Activated effector memory CD4-positive, alpha-beta T cell treated with anti-CD3 and anti-CD28 coated beads, Interleukin-2, amount 50 U/mL, for 16 hours (primary cell): ENCODE results near the gene ZBBX.

Experiments
- DNase-seq: peaks from one replicate; pipeline ENCODE4 v3.0.0-alpha.2; 2020

The ZBBX gene

DNA sequence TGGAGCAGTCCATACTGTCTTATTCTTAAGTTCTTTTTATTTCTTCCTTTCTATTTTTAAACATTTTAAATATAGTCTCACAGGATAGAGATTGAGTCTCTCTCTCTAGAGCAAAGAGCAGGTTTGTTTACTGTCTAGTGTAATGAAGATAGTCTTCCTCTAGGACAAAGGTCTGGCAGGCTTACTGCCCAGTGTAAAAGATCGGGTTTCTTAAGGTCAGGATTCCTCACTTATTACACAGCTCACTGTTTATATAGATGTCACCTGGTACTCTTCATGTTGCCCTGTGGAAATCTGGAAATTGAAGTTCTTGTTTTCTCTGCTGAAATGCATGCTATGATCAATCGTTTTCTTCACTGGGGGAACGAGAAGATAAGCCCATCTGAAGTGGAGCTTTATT is 76.0 kb downstream of the ZBBX start:
- DNase-seq = no peak

DNA sequence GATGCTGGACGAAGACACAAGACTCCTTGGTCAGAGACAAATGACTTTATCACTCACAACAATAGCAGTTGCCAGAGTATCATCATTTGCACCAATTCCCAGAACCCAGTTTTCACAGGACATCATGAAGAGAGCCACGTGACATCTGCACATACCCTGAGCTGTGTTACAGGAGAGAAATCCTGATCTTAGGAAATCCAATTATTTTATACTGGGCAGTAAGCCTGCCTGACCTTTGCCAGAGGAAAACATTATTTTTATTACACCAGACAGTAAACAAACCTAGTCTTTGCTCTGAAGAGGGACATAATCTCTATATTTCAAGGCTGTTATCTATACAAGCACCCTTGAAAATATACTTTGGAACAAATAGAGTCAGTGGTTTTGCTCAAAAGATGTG is 77.4 kb downstream of the ZBBX start:
- no peak for DNase-seq

DNA sequence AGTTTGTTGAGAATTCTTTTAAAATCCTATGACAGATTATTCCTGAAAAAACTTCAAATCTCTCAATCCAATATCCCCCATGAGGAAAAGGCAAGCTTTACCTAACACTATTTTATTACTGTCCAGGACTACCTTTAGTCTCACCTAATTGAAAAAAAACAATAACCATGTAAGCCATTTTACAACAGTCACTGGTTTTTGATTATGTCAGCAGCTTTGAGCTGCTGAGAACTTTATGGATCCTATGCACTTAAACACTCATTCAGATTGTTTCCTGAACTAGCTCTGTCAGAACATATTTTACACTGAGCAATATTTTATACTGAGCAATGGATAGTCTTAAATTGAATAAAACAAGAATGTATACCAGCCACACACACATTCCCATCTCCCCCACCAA is 79.9 kb downstream of the ZBBX start:
- DNase-seq = no peak

DNA sequence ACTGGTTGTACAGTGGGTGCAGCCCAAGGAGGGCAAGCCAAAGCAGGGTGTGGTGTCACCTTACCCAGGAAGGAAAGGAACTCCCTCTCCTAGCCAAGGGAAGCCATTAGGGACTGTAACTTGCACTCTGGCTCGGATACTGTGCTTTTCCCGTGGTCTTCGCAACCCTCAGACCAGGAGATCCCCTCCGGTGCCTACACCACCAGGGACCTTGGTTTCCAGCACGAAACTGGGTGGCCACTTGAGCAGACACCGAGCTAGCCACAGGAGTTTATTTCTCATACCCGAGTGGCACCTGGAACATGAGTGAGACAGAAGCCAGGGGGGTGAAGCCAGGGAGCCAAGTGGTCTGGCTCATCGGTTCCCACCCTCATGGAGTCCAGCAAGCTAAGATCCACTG is 90.7 kb downstream of the ZBBX start:
- DNase-seq = no peak

DNA sequence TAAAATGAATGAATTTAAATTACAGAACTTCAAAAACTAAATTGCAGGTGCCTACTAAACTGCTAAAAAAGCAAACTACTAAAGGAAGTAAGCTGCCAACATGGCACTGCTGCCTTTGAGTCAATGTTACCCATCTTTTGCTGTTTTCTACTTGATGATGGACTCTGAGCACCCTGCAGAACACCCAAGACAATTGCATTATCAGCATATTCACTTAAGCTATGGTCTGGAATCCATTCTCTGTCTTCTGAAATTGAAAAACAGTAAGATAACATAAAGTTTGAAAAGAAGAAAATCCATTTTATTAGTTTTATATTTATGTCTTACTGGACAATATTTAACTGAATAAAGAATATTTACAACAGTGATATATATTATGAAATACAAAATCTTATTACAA is 91.4 kb downstream of the ZBBX start:
- DNase-seq = no peak

DNA sequence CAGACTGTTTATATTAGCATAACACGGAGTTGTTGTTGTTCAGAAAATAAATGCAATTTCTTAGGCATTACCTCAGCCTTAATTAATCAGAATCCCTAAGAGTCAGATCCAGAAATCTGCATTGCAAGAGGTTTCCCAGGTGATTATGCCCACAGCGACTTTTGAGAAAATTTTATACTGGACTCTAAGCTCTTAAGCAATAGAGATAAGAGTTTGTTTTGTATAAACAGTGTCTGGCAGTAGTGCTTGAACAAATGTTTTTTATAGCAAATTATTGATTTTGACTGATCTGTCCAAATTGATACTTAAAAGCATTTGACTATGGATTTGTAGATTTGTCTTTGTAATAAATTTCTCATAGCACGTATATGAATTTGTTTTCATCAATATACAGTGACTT is 92.8 kb downstream of the ZBBX start:
- DNase-seq = no peak

DNA sequence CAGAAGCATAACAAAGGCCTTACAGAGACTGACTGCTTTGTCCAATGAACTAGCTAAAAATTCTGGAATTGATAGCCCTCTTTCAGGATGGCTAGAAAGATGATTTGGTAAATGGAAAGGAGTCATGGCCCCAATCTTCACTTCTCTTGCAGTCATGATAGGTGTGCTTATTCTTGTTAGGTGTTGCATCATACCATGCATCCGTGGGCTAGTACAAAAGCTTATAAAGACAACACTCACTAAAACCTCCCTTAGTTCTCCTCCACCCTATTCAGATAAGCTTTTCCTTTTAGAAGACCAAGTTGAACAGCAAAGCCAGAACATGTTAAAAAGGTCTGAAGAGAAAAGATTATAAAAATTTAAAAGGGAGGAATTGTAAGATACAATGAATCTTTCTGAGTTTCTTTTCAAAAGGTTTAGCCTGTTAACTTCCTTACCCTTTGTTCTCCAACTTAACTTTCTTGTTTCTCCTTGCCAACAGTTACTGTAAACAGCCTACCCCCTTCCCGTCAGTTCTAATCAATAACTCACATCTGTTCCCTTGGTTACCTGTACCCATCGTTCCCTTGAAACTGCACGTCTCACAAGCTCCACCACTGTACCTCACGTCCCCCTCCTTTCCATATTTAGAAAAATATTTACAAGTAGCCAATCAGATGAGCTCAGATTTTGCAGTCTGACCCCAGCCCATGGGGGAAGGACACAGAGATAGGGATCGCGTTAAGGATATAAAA is 105.8 kb downstream of the ZBBX start:
- DNase-seq = no peak

DNA sequence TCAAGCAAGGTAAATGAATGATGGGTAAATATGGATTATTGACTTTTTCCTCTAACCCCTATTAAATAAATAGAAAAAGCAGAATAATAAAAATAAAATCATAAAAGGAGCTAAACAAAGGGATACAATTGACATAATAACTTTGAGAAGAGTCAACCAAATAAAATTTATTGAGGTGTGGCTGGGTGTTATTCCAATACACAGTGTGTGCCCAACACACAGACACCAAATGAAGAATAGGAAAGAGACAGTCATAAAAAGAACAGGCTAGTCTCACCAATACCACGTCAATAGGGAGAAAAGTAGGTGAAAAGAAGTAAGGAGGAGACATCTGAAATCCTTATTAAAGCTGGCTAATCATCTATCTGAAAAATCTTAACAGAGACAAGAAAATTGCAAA is 127.1 kb downstream of the ZBBX start:
- no peak for DNase-seq

DNA sequence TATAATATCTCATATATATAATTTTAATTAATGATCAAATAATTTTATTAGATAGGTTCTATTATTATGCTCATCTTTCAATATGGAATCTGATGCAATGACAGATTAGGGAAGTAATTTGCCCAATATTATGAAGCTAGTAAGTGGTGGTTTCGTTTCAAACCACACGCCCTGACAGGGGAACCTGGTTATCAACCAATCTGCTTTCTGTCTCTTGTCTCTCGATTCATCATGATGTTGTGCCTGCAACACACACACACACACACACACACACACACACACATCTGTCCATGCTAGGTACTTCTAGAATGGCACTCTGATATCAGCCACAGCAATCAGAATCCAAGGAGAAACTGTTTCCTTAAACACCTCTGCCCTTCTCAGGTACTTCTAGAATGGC is 128.4 kb downstream of the ZBBX start:
- DNase-seq = no peak

DNA sequence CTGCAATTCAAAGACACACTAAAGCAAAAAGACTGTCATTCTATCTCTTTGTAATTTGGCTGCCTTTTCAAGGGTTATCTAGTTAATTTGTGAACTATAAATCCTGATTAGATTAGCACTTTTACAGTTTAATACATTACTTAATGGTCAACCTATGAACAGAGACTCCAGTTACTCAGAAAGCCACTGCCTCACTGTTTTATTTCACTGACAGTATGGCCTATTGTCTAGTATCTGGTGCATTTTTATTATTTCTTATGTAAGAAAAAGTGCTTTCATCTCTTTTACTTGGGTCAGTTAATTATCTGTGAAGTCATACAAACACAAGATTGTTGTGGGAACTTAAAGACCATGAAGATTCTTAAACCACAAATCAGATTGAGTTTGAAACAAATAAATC is 133.8 kb downstream of the ZBBX start:
- DNase-seq = no peak

DNA sequence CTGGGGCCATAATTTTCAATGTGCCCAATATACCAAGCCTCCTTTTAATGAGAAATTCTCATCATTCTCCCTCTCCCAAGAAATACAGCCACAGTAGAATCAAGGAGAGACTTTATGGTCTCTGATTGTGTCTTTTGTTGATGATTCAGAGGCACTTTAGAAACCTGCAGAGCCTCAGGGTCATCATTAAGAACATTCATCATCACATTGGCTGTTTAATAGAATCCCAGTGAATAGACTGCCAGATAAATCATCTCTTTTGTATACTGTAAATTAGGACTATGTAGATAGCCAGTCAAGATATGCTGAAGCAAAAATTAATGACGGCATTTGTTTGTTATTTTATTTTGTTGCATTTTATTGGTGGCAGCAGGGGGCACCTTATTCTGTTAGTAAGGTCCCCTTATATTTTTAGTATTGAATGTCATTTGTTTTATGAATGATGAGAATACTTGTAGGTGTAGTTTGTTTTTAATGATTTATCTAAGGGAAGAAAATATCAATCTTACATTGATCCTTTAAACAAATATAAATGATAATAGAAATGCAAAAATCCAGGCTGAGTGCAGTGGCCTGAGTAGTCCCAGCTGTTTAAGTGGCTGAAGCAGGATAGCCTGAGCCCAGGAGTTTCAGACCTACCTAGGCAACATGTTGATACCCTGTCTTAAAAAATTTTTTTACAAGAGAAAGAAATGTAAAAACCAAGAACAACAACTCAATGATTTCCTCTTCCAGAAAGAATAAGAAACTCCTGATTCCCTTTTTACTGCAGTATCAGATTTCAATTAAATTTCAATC is 138.8 kb downstream of the ZBBX start:
- no peak for DNase-seq

DNA sequence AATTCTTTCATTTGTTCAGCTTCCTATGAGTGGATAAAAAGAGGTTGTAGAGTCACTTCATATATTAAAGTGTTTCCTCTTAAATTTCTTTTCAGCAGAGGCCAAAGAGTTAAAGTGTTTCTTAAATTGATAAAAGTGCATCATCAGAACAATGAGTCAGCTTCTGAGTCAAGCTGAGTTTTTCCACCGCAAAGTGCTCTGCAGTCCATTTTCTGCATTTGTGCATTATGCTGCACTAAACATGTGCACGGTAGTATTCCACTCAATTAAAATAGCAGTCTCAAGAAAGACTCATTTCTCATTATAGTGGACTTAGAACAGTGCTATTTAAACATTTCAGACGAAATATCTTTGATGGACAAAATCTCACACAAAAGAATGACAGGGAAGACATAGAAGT is 152.0 kb downstream of the ZBBX start:
- no peak for DNase-seq

DNA sequence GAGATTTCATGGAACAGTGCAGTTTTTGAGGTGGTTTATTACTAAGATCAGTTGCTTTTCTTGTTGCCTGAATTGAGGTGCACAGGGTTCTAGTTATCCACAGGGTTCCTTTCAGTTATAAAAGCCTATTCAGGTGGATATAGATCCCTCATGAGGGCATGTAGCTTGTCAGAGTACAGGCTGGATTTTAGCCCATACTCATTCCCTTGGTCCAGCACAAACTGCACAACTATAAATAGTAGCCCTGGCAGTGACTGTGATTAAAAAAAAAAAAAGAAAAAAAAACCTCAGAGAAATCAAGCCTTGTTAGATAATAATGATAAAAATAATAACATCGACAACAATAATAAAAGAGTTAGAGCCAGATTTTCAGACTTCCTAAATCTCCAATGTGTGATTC is 154.3 kb downstream of the ZBBX start:
- no peak for DNase-seq

DNA sequence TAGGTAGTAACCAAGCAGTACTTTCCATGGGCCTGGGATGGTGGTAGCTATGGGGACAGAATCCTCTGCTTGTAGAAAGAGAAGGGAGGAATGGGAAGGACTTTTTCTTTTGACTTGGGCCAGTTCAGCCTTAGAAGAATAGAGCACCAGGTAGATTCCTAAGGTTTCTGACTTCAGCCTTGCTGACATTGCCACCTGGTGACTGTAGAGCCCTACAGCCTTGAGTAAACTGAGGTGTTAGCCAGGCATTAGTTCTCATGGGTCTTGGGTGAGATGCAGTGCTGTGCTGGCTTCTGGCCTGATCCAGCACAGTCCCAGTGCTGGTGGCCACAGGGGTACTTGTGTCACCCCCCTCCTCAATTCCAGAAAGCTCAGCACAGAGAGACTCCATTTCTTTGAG is 171.1 kb downstream of the ZBBX start:
- DNase-seq = no peak

DNA sequence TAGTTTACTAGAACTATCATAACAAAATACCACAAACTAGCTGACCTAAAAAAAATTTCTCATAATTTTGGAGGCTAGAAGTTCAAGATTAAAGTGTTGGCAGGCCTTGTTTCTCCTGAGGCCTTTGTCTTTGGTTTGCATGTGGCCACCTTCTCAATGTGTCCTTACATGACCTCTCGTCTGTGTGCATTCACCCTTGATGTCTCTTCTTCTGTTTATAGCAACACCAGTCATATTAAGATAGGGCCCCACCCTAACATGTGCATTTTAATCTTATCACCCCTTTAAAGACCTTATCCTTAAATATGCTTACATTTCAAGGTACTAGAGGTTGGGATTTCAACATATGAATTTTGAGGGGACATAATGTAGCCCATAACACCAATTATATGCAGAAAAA is 177.0 kb downstream of the ZBBX start:
- DNase-seq = no peak

DNA sequence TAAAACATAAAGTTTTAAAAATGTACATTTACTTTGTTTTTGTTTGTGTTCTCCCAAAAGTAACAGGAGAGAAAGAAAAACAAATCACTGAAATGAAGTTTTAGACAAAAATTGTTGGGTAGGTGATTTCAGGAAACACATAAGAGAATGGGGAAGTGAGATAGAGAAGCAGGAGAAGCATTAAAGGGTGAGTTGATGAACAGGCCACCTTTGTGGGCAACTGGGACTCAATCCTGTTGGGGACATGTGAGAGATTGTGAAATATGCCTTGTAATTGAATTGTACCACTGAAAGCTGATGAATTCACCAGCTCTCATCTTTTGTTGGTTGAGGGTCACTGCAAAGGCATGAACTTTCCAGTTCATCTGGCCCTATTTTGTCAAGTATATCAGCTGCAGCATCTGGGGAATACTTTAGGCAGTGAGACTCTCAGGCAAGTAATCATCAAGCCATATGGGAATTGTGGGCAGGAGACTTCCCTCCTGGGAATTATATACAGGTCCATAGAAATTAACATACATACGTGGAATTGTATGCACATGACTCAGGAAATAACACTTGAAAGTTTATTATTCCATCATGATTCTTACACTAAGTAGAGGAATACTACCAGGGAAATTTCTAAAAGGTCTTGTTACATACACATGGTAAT is 181.0 kb downstream of the ZBBX start:
- DNase-seq = no peak
